Tongue (tissue), 1 donor: ENCODE data around the gene RASD2. TPM values are rescaled to one million over a fixed set of nuclear protein-coding genes. Genes with fewer than 3 reads are reported as not detected.

Experiments
- total RNA-seq: library from RNA; depleted of rRNA; stranded (reverse); fragments of >200 nt; gene quantifications from one replicate; pipeline ENCODE4 v1.2.3, GENCODE V29; 2014

Gene RASD2
- total RNA-seq, 1 donor from 2014 or later: 2.8 TPM

Other genes with a start within 250 kb of the RASD2 start
- gene TOM1, start 240.9 kb upstream of the RASD2 start, total RNA-seq: 35.6 TPM
- 11.1 TPM for gene HMOX1, start 159.7 kb upstream of the RASD2 start, total RNA-seq
- 26.7 TPM for gene MCM5, start 140.7 kb upstream of the RASD2 start, total RNA-seq
- 649 TPM for gene MB, start 76.5 kb downstream of the RASD2 start, total RNA-seq
- gene APOL6, start 107.6 kb downstream of the RASD2 start, total RNA-seq: 7.9 TPM
- 0.82 TPM for gene APOL5, start 177.0 kb downstream of the RASD2 start, total RNA-seq